Kidney epithelial cell (primary cell): ENCODE measurements around the gene ANKRD27. TPM values are rescaled to one million over a fixed set of nuclear protein-coding genes. Genes with fewer than 3 reads are reported as not detected.

Experiments used
- DNase-seq: peaks from one replicate; pipeline ENCODE4 v3.0.0-alpha.2; 2010; ENCODE audit warnings: low read depth
- H3K27me3 ChIP-seq: 2 replicates; pipeline ENCODE4 v1.6.0; 2011; ENCODE audit warnings: low read length; ENCODE audit not compliant: control insufficient read depth, insufficient read depth
- H3K36me3 ChIP-seq: 2 replicates; pipeline ENCODE4 v1.5.1; 2011; ENCODE audit warnings: low read length; ENCODE audit not compliant: control insufficient read depth, insufficient read depth
- H3K4me3 ChIP-seq: 2 replicates; pipeline ENCODE4 v1.5.1; 2011; ENCODE audit warnings: low read depth, mild to moderate bottlenecking, control low read depth, low read length
- total RNA-seq: library from RNA; depleted of rRNA; stranded (reverse); fragments of >200 nt; gene quantifications from 2 replicates; pipeline ENCODE4 v1.2.3, GENCODE V29; 2015
- TF ChIP-seq, protein P1 (sequence below): IDR thresholded peaks from 2 replicates; pipeline ENCODE4 v1.5.1; 2011; ENCODE audit warnings: mild to moderate bottlenecking, moderate library complexity, low read length, control low read depth, inconsistent platforms; ENCODE audit not compliant: insufficient read depth, poor library complexity, severe bottlenecking

The ANKRD27 gene
- total RNA-seq, 1 donor from 2014 or later, result 18.8 TPM

DNA sequence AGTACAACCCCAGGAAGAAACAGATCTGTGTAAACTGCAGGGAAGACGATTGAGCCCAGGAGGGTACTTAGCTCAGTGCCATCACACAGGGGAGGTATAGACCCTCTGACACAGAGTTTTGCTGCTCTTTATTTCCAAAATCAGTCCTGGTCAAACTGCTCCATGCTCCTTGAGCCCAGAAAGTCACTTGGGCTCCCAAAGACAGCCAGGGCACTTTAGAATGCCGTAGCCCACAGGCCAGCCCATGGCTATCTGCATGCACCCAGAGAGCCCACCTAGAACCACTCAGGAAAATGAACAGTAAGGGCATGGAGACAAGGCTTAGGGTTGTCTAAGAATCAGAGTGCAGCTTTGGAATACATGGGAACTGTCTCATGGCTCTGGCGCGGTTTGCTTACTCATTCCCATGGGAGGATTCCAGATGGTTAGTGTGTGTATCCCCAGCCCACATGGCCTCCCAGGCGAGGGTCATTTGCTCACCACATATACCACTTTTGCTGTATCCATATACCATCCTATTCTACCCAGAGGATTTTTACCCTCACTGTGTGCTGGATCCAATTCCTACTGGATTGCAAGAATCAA is 108.6 kb downstream of the ANKRD27 start:
- peaks cover 3% of the 10 kb centered on the region for H3K27me3 ChIP-seq
- H3K4me3 ChIP-seq, result no peak overlapping the region
- DNase-seq, result no peak
- TF ChIP-seq, protein P1, sequence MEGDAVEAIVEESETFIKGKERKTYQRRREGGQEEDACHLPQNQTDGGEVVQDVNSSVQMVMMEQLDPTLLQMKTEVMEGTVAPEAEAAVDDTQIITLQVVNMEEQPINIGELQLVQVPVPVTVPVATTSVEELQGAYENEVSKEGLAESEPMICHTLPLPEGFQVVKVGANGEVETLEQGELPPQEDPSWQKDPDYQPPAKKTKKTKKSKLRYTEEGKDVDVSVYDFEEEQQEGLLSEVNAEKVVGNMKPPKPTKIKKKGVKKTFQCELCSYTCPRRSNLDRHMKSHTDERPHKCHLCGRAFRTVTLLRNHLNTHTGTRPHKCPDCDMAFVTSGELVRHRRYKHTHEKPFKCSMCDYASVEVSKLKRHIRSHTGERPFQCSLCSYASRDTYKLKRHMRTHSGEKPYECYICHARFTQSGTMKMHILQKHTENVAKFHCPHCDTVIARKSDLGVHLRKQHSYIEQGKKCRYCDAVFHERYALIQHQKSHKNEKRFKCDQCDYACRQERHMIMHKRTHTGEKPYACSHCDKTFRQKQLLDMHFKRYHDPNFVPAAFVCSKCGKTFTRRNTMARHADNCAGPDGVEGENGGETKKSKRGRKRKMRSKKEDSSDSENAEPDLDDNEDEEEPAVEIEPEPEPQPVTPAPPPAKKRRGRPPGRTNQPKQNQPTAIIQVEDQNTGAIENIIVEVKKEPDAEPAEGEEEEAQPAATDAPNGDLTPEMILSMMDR, result no peak
- H3K36me3 ChIP-seq, result no peaks in the 10 kb centered on the region

DNA sequence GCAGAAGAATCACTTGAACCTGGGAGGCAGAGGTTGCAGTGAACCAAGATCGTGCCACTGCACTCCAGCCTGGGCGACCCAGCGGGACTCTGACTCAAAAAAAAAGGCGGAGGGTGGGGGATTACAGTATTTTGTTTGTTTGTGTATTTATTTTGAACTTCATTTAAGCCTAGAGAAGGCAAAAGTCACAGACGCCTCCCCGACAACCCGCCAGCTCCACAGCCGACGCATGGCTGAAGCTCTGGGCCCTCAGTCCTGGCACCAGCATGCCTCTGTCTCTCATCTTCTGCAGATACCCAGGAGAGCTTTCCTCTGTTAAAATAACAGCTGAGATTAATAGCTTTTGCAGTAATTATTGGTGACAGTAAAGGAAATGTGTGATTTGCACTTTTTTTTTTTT is 111.2 kb downstream of the ANKRD27 start:
- no peak for DNase-seq

GRCh38 chr19:32558607-32559228 is 116.3 kb downstream of the ANKRD27 start:
- TF ChIP-seq, protein P1, result no peak
- Histone ChIP-seq H3K4me3 (no peak overlapping the region), H3K27me3 (no peaks in the 10 kb centered on the region), H3K36me3 (no peaks in the 10 kb centered on the region)
- DNase-seq, result no peak

More for the DNA sequence above, 111.2 kb downstream of the ANKRD27 start:
- no peaks in the 10 kb centered on the region for H3K36me3 ChIP-seq
- TF ChIP-seq, protein P1, result no peak
- no peak overlapping the region for H3K4me3 ChIP-seq
- no peaks in the 10 kb centered on the region for H3K27me3 ChIP-seq

GRCh38 chr19:32555786-32556185 is 119.2 kb downstream of the ANKRD27 start:
- H3K4me3 ChIP-seq, result no peak overlapping the region
- no peak for DNase-seq
- TF ChIP-seq, protein P1, result no peak
- H3K36me3 ChIP-seq, result no peaks in the 10 kb centered on the region
- no peaks in the 10 kb centered on the region for H3K27me3 ChIP-seq

- TF ChIP-seq, protein P1, result no peak
- DNase-seq, result no peak
- H3K27me3 ChIP-seq, result no peaks in the 10 kb centered on the region
- no peaks in the 10 kb centered on the region for H3K36me3 ChIP-seq
- H3K4me3 ChIP-seq, result no peak overlapping the region
Observed at GRCh38 chr19:32550666-32551065, 124.3 kb downstream of the ANKRD27 start.

Other genes starting within 250 kb of the ANKRD27 start
- gene PDCD5, start 94.0 kb downstream of the ANKRD27 start, total RNA-seq, result 192 and 246 TPM in 2 replicates
- 0.21 and 0.79 TPM in 2 replicates for gene RGS9BP, start 668 bp upstream of the ANKRD27 start, total RNA-seq
- 12.8 and 17.1 TPM in 2 replicates for gene NUDT19, start 16.6 kb upstream of the ANKRD27 start, total RNA-seq
- gene TDRD12, start 44.6 kb upstream of the ANKRD27 start, total RNA-seq, result 0.29 and 0.34 TPM in 2 replicates
- 3.0 TPM in 1 of 2 replicates, not detected in the other for gene SLC7A9, start 194.6 kb upstream of the ANKRD27 start, total RNA-seq